Fibroblast of lung (primary cell): ENCODE results near the gene TEDC1.

Experiments
- EZH2 ChIP-seq: IDR thresholded peaks from 2 replicates; pipeline ENCODE4 v1.5.1; 2012; ENCODE audit warnings: low read length, control low read depth, mild to moderate bottlenecking; ENCODE audit errors: missing control alignments
- TF ChIP-seq, protein P1 (sequence below), 2 donors: IDR thresholded peaks in 1 of 2; conservative IDR thresholded peaks in 1 of 2; 1 replicate in 1 of 2; 2 replicates in 1 of 2; pipeline ENCODE4 v1.5.1; 2011 to 2012; ENCODE audit warnings: low read length in 2 of 2, control low read depth in 1 of 2, inconsistent platforms in 1 of 2, low read depth in 1 of 2, mild to moderate bottlenecking in 1 of 2

- TF ChIP-seq, protein P1, sequence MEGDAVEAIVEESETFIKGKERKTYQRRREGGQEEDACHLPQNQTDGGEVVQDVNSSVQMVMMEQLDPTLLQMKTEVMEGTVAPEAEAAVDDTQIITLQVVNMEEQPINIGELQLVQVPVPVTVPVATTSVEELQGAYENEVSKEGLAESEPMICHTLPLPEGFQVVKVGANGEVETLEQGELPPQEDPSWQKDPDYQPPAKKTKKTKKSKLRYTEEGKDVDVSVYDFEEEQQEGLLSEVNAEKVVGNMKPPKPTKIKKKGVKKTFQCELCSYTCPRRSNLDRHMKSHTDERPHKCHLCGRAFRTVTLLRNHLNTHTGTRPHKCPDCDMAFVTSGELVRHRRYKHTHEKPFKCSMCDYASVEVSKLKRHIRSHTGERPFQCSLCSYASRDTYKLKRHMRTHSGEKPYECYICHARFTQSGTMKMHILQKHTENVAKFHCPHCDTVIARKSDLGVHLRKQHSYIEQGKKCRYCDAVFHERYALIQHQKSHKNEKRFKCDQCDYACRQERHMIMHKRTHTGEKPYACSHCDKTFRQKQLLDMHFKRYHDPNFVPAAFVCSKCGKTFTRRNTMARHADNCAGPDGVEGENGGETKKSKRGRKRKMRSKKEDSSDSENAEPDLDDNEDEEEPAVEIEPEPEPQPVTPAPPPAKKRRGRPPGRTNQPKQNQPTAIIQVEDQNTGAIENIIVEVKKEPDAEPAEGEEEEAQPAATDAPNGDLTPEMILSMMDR (conservative IDR thresholded peaks at IDR 0.05 in 1 of 2, IDR thresholded peaks at IDR 0.05 in 1 of 2; ENCODE audit: low read depth in 1 of 2, low read length in 2 of 2): no peak
- TF ChIP-seq EZH2: no peak
Measured at GRCh38 chr14:105529569-105530284, 38.7 kb downstream of the TEDC1 start.
